ENCODE results near the gene GNG10.
"Not testable (repeated sequence)": the region's sequence is repeated elsewhere in the genome, so short reads cannot be mapped to it uniquely, and the experiment has no call there.

GNG10 gene

GRCh38 chr9:111661150-111661801 is at the start of gene GNG10:
Gene GNG10, plus strand, starts transcription at chr9:111661605. Its CDS starts 30 bp downstream, at chr9:111661635.
- DNase-seq = peak; percentile 13 to 27

- DNase-seq = no peak
Measured at GRCh38 chr9:111613436-111614040, 47.9 kb upstream of the GNG10 start.

GRCh38 chr9:111615928-111616327 is 45.5 kb upstream of the GNG10 start:
- DNase-seq = no peak

GRCh38 chr9:111617349-111617748 is 44.1 kb upstream of the GNG10 start:
- not testable (repeated sequence) for DNase-seq

GRCh38 chr9:111621895-111622480 is 39.4 kb upstream of the GNG10 start:
- peak; percentile 22 to 30 for DNase-seq

- DNase-seq = peak; percentile 36 to 46
Measured at GRCh38 chr9:111622626-111623025, 38.8 kb upstream of the GNG10 start.

- DNase-seq = no peak
Measured at GRCh38 chr9:111627260-111627963, 34.0 kb upstream of the GNG10 start.

- no peak for DNase-seq
Measured at GRCh38 chr9:111628411-111628810, 33.0 kb upstream of the GNG10 start.

GRCh38 chr9:111630182-111630963 is 31.0 kb upstream of the GNG10 start:
- DNase-seq = no peak

GRCh38 chr9:111630964-111631213 is 30.5 kb upstream of the GNG10 start:
- no peak for DNase-seq

GRCh38 chr9:111631214-111631971 is 30.0 kb upstream of the GNG10 start, which contains the start of gene DNAJC25:
Gene DNAJC25, plus strand, starts transcription at chr9:111631334. Its CDS starts 74 bp downstream, at chr9:111631408.
- peak; percentile 94 to 97 for DNase-seq

- peak; percentile 37 to 47 for DNase-seq
Measured at GRCh38 chr9:111632060-111632459, 29.3 kb upstream of the GNG10 start.

GRCh38 chr9:111632695-111633388 is 28.6 kb upstream of the GNG10 start:
- no peak for DNase-seq

- no peak for DNase-seq
Measured at GRCh38 chr9:111633389-111633736, 28.0 kb upstream of the GNG10 start.

GRCh38 chr9:111634860-111635259 is 26.5 kb upstream of the GNG10 start:
- DNase-seq = no peak

GRCh38 chr9:111637421-111637950 is 23.9 kb upstream of the GNG10 start:
- no peak for DNase-seq

GRCh38 chr9:111644195-111644772 is 17.1 kb upstream of the GNG10 start:
- DNase-seq = no peak

- no peak for DNase-seq
Measured at GRCh38 chr9:111645806-111646205, 15.6 kb upstream of the GNG10 start.

- no peak for DNase-seq
Measured at GRCh38 chr9:111646417-111646816, 15.0 kb upstream of the GNG10 start.

GRCh38 chr9:111648066-111648465 is 13.3 kb upstream of the GNG10 start:
- DNase-seq = no peak

- DNase-seq = no peak
Measured at GRCh38 chr9:111649016-111649415, 12.4 kb upstream of the GNG10 start.
